NCI-H460 (cell line): ENCODE data around the gene OPN1LW. TPM values are rescaled to one million over a fixed set of nuclear protein-coding genes. Genes with fewer than 3 reads are reported as not detected.
"Not testable (repeated sequence)": the region's sequence is repeated elsewhere in the genome, so short reads cannot be mapped to it uniquely, and the experiment has no call there.

ENCODE experiments used
- DNase-seq: peaks from one replicate; pipeline ENCODE4 v3.0.0-alpha.2; 2016; ENCODE audit warnings: low read depth; ENCODE audit errors: extremely low read depth
- total RNA-seq: library from RNA; depleted of rRNA; stranded (reverse); fragments of >200 nt; shearing (Covaris generic); gene quantifications from 2 replicates; pipeline ENCODE4 v1.2.3, GENCODE V29; 2014; rRNA removed

OPN1LW gene
- total RNA-seq, 1 experiment from 2014 or later = not detected

DNA sequence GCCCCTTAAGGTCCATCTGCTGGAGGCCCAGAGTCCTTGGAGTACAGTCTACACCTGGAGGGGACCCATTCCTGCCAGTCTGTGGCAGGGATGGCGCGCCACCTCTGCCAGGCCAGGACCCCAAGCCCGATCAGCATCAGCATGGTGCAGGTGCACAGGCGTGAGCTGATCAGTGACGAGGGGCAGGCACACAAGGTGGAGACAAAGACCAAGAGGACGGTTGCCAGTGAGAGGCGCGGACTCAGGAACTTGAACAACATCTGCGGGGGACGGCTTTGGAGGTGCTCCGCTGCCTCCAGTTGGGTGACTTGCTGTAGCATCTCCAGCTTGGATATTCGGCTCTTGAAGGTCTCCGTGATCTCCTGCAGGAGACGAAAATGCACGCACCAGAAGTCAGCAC, 52.4 kb downstream of the OPN1LW start:
- not testable (repeated sequence) for DNase-seq

Other genes starting within 250 kb of the OPN1LW start
- gene AVPR2, start 239.6 kb upstream of the OPN1LW start, total RNA-seq = not detected in 2 replicates
- gene ARHGAP4, start 218.0 kb upstream of the OPN1LW start, total RNA-seq = 51.5 and 55.0 TPM in 2 replicates
- 136 and 150 TPM in 2 replicates for gene NAA10, start 209.2 kb upstream of the OPN1LW start, total RNA-seq
- gene RENBP, start 199.6 kb upstream of the OPN1LW start, total RNA-seq = 0.66 and 0.87 TPM in 2 replicates
- gene HCFC1, start 172.4 kb upstream of the OPN1LW start, total RNA-seq = 28.0 and 30.3 TPM in 2 replicates
- gene TMEM187, start 171.5 kb upstream of the OPN1LW start, total RNA-seq = 10.0 and 10.3 TPM in 2 replicates
- 219 and 237 TPM in 2 replicates for gene IRAK1, start 124.3 kb upstream of the OPN1LW start, total RNA-seq
- gene MECP2, start 46.5 kb upstream of the OPN1LW start, total RNA-seq = 33.0 and 38.2 TPM in 2 replicates
- not detected in 2 replicates for gene OPN1MW, start 38.4 kb downstream of the OPN1LW start, total RNA-seq
- not detected in 2 replicates for gene OPN1MW2, start 75.5 kb downstream of the OPN1LW start, total RNA-seq
- gene OPN1MW3, start 113.3 kb downstream of the OPN1LW start, total RNA-seq = not detected in 2 replicates
- not detected in 2 replicates for gene TEX28, start 150.9 kb downstream of the OPN1LW start, total RNA-seq
- not detected in 2 replicates for gene TKTL1, start 151.6 kb downstream of the OPN1LW start, total RNA-seq
- 901 and 1,031 TPM in 2 replicates for gene FLNA, start 230.4 kb downstream of the OPN1LW start, total RNA-seq
- gene EMD, start 235.1 kb downstream of the OPN1LW start, total RNA-seq = 85.8 and 98.2 TPM in 2 replicates